Measurements from ENCODE around the gene TUT4.

Gene TUT4

GRCh38 chr1:52532731-52533327 is 20.1 kb downstream of the TUT4 start:
- ChIA-PET CTCF (no interaction called here), POLR2A (no interaction called here)
- TF ChIP-seq ZNF384 (IDR thresholded peaks at IDR 0.05) (no peak), FOXA1 (IDR thresholded peaks at IDR 0.05) (no peak), L3MBTL2 (conservative IDR thresholded peaks at IDR 0.05) (no peak), FOXM1 (IDR thresholded peaks at IDR 0.05; ENCODE audit: borderline replicate concordance) (no peak)
- TF ChIP-seq, protein P1, sequence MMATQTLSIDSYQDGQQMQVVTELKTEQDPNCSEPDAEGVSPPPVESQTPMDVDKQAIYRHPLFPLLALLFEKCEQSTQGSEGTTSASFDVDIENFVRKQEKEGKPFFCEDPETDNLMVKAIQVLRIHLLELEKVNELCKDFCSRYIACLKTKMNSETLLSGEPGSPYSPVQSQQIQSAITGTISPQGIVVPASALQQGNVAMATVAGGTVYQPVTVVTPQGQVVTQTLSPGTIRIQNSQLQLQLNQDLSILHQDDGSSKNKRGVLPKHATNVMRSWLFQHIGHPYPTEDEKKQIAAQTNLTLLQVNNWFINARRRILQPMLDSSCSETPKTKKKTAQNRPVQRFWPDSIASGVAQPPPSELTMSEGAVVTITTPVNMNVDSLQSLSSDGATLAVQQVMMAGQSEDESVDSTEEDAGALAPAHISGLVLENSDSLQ (IDR thresholded peaks at IDR 0.05), result no peak
- no peak for DNase-seq (ENCODE audit: extremely low spot score)

DNA sequence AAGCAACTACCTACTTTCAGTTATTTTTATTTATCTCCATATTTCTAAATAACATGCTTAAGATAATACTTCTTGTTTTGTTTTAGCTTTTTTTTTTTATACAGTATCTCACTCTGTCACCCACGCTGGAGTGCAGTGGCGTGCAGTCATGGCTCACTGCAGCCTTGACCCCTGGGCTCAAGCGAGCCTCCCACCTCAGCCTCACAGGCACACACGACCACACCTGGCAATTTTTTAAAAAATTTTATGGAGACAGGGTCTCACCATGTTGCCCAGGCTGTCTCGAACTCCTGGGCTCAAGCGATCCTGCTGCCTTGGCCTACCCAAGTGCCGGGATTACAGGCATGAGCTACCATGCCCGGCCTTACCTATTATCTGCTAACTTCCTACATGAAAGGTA is 20.6 kb downstream of the TUT4 start:
- TF ChIP-seq LEF1 (IDR thresholded peaks at IDR 0.05; ENCODE audit: borderline replicate concordance), result no peak
- TF ChIP-seq TARDBP (IDR thresholded peaks at IDR 0.05), result no peak
- TF ChIP-seq NFRKB (IDR thresholded peaks at IDR 0.05), result no peak
- TF ChIP-seq FOXM1 (IDR thresholded peaks at IDR 0.05; ENCODE audit: borderline replicate concordance), result no peak
- no peak for TF ChIP-seq L3MBTL2 (conservative IDR thresholded peaks at IDR 0.05)
- TF ChIP-seq ELF4 (IDR thresholded peaks at IDR 0.05), result no peak
- no peak for TF ChIP-seq CTBP1 (IDR thresholded peaks at IDR 0.05; ENCODE audit: borderline replicate concordance)
- TF ChIP-seq, protein P1 (IDR thresholded peaks at IDR 0.05), result no peak
- DNase-seq (ENCODE audit: extremely low spot score), result no peak
- ChIA-PET POLR2A (no interaction called here), CTCF (no interaction called here)

DNA sequence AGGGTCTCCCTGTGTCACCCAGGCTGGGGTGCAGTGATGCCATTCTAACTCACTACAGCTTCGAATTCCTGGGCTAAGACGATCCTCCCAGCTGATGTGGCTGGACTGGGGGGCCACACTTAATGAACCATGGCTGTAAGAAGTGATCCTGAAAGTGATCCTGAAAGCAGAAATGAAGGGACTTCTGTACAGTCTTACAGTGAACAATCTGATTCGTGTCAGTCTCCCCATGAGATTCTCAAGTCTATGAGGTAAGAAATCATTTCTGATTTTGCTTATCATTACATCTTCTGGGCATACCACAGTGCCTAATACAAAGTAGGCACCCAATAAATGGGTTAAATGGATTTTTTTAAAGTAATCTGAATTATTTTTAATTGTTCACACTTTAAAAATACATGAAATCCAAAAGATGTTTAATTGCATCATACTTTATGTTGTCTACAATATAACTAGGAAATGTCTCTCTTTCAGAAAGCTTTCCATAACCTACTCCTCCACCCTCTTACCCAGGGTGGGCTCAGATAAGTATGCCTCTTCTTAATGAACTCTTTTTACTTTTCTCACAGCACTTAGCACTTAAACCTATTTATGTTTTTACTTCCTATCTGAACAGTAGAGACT is 21.5 kb downstream of the TUT4 start:
- DNase-seq (ENCODE audit: extremely low spot score), result no peak
- POLR2A ChIA-PET, result interaction anchor here (1.4 kb wide), 1 partner anchor 127 kb away, joined by 4 read pairs; the partner anchor contains the start of genes ORC1 and PRPF38A
- CTCF ChIA-PET, result interaction anchor here (0.6 kb wide), 1 partner anchor 276 kb away, joined by 3 read pairs; no protein-coding TSS in a partner anchor

DNA sequence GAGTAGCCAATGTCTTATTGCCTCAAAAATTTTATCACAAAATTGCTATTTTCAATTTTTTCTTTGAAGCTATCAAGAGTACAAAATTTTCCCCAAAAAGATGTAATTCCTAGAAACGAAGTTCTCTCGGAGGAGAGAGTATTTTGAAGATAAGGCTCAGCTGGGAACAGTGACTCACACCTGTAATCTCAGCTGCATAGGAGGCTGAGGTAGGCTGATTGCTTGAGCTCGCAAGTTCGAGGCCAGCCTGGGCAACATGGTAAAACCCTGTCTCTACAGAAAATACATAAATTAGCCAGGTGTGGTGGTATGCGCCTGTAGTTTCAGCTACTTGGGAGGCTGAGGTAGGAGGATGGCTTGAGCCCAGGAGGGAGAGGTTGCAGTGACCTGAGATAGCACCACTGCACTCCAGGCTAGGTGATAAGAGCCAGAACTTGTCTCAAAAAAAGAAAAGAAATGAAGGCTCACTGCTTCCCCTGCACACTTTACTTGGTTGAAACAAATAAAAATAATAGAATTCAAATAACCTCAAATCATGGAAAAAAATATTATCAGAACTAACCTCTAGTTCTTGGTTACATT is 22.2 kb downstream of the TUT4 start:
- POLR2A ChIA-PET, result interaction anchor here (1.4 kb wide), 1 partner anchor 126 kb away, joined by 4 read pairs; the partner anchor contains the start of genes ORC1 and PRPF38A
- TF ChIP-seq ELF4 (IDR thresholded peaks at IDR 0.05), result no peak
- CTCF ChIA-PET, result interaction anchor here (0.6 kb wide), 1 partner anchor 275 kb away, joined by 3 read pairs; no protein-coding TSS in a partner anchor
- no peak for DNase-seq (ENCODE audit: extremely low spot score)

More for the DNA sequence above, 21.5 kb downstream of the TUT4 start:
- TF ChIP-seq HDGF (IDR thresholded peaks at IDR 0.05; ENCODE audit: borderline replicate concordance) (no peak), SP1 (IDR thresholded peaks at IDR 0.05) (no peak), ZNF384 (IDR thresholded peaks at IDR 0.05) (peak; percentile 44; the same call in 1 of the 2 replicates), NFRKB (IDR thresholded peaks at IDR 0.05) (no peak), L3MBTL2 (conservative IDR thresholded peaks at IDR 0.05) (no peak), CTBP1 (IDR thresholded peaks at IDR 0.05; ENCODE audit: borderline replicate concordance) (no peak), TARDBP (IDR thresholded peaks at IDR 0.05) (no peak)

- ChIA-PET CTCF (no interaction called here), POLR2A (no interaction called here)
- TF ChIP-seq FOXM1 (IDR thresholded peaks at IDR 0.05; ENCODE audit: borderline replicate concordance), result no peak
- TF ChIP-seq CTBP1 (IDR thresholded peaks at IDR 0.05; ENCODE audit: borderline replicate concordance), result no peak
- TF ChIP-seq FOXA1 (IDR thresholded peaks at IDR 0.05), result no peak
- TF ChIP-seq NFRKB (IDR thresholded peaks at IDR 0.05), result no peak
- no peak for TF ChIP-seq LEF1 (IDR thresholded peaks at IDR 0.05; ENCODE audit: borderline replicate concordance)
- no peak for TF ChIP-seq L3MBTL2 (conservative IDR thresholded peaks at IDR 0.05)
- TF ChIP-seq BHLHE40 (IDR thresholded peaks at IDR 0.05; ENCODE audit: borderline replicate concordance), result no peak
- no peak for TF ChIP-seq ZNF384 (IDR thresholded peaks at IDR 0.05)
- TF ChIP-seq ARNT (IDR thresholded peaks at IDR 0.05), result no peak
- TF ChIP-seq FOXK2 (IDR thresholded peaks at IDR 0.05), result no peak
- no peak for TF ChIP-seq TARDBP (IDR thresholded peaks at IDR 0.05)
- no peak for TF ChIP-seq SP1 (IDR thresholded peaks at IDR 0.05)
- no peak for TF ChIP-seq HDGF (IDR thresholded peaks at IDR 0.05; ENCODE audit: borderline replicate concordance)
- TF ChIP-seq, protein P1 (IDR thresholded peaks at IDR 0.05), result no peak
- DNase-seq (ENCODE audit: extremely low spot score), result no peak
Measured at GRCh38 chr1:52523376-52523775, 29.5 kb downstream of the TUT4 start.

GRCh38 chr1:52520148-52520547 is 32.7 kb downstream of the TUT4 start:
- no peak for TF ChIP-seq BHLHE40 (IDR thresholded peaks at IDR 0.05; ENCODE audit: borderline replicate concordance)
- TF ChIP-seq CTBP1 (IDR thresholded peaks at IDR 0.05; ENCODE audit: borderline replicate concordance), result no peak
- TF ChIP-seq ARNT (IDR thresholded peaks at IDR 0.05), result no peak
- no peak for TF ChIP-seq NFRKB (IDR thresholded peaks at IDR 0.05)
- no peak for TF ChIP-seq HDGF (IDR thresholded peaks at IDR 0.05; ENCODE audit: borderline replicate concordance)
- no peak for TF ChIP-seq ZNF384 (IDR thresholded peaks at IDR 0.05)
- no peak for TF ChIP-seq FOXA1 (IDR thresholded peaks at IDR 0.05)
- no peak for TF ChIP-seq SUZ12 (IDR thresholded peaks at IDR 0.05)
- no peak for TF ChIP-seq FOXM1 (IDR thresholded peaks at IDR 0.05; ENCODE audit: borderline replicate concordance)
- TF ChIP-seq L3MBTL2 (conservative IDR thresholded peaks at IDR 0.05), result no peak
- TF ChIP-seq, protein P1 (IDR thresholded peaks at IDR 0.05), result no peak
- TF ChIP-seq LEF1 (IDR thresholded peaks at IDR 0.05; ENCODE audit: borderline replicate concordance), result no peak
- TF ChIP-seq FOXK2 (IDR thresholded peaks at IDR 0.05), result no peak
- no peak for TF ChIP-seq ELF4 (IDR thresholded peaks at IDR 0.05)
- no peak for TF ChIP-seq SP1 (IDR thresholded peaks at IDR 0.05)
- TF ChIP-seq TARDBP (IDR thresholded peaks at IDR 0.05), result no peak
- no peak for DNase-seq (ENCODE audit: extremely low spot score)
- CTCF ChIA-PET, result no interaction called here
- POLR2A ChIA-PET, result interaction anchor here (1.3 kb wide), 1 partner anchor 33 kb away, joined by 5 read pairs; the partner anchor contains the start of gene TUT4

All from HEK293T (cell line).